Transverse colon (tissue), 4 donors: ENCODE results near the gene MED10.

ENCODE experiments used
- CTCF ChIP-seq, 5 experiments: fragments of 200-600 bp in 3 of 5; fragments of 450-650 bp in 2 of 5; sonication (generic) in 3 of 5; IDR thresholded peaks; 1 replicate in 2 of 5; 2 replicates in 3 of 5; pipeline ENCODE4 v1.5.1; 2016 to 2017; ENCODE audit warnings: antibody characterized with exemption in 5 of 5, inconsistent platforms in 3 of 5, mild to moderate bottlenecking in 2 of 5, moderate library complexity in 1 of 5
- EP300 ChIP-seq: sonication (generic); formaldehyde crosslinking; IDR thresholded peaks from one replicate; pipeline ENCODE4 v1.6.1; 2017; ENCODE audit warnings: antibody characterized with exemption, low read depth
- POLR2A ChIP-seq: fragments of 450-650 bp; IDR thresholded peaks from one replicate; pipeline ENCODE4 v1.6.1; 2016; ENCODE audit warnings: antibody characterized with exemption, mild to moderate bottlenecking, moderate library complexity
- POLR2AphosphoS5 ChIP-seq, 3 donors: sonication (generic); formaldehyde crosslinking; IDR thresholded peaks; one replicate each; pipeline ENCODE4 v1.6.1; 2016; ENCODE audit warnings: antibody characterized with exemption in 3 of 3

GRCh38 chr5:6377582-6377904 is 804 bp downstream of the MED10 start:
- TF ChIP-seq CTCF (IDR thresholded peaks at IDR 0.05) = no peak
- no peak for TF ChIP-seq POLR2AphosphoS5 (IDR thresholded peaks at IDR 0.05)
- TF ChIP-seq POLR2A = no peak
- TF ChIP-seq EP300 = no peak
